Adrenal gland (tissue), 5 donors: ENCODE data around the gene NME5.

Experiments
- POLR2A ChIP-seq, 2 donors: fragments of 450-650 bp; IDR thresholded peaks; one replicate each; pipeline ENCODE4 v1.6.1; 2017; ENCODE audit warnings: antibody characterized with exemption in 2 of 2, mild to moderate bottlenecking in 2 of 2, moderate library complexity in 1 of 2
- TF ChIP-seq, protein P1 (sequence below), 6 experiments: fragments of 450-650 bp in 4 of 6; fragments of 200-600 bp in 2 of 6; sonication (generic) in 1 of 6; IDR thresholded peaks; 1 replicate in 5 of 6; 2 replicates in 1 of 6; pipeline versions ENCODE4 v1.5.1 to v1.8.0; 2016 to 2021; ENCODE audit warnings: antibody characterized with exemption in 6 of 6, mild to moderate bottlenecking in 2 of 6, moderate library complexity in 1 of 6
- donor health status: DM: no; HTN: no; CAD: no.

DNA sequence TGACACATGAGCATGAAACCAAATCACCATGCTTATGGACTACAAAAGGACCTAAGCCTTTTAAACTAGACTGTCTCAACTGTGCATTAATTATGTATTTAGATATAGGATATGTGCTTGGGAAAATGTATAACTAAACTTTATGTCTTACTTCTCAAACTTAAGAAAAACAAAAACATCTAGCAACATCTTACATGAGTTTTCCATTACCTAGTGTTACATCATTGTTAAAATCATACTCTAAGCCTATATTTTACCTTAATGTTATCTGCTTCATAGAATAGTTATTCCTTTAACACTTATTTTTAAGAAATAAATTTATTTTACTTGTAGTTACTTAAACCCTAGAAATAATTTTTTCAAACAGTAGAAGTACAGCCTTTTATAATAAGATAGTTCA lies 24.0 kb downstream of the NME5 start:
- TF ChIP-seq, protein P1, sequence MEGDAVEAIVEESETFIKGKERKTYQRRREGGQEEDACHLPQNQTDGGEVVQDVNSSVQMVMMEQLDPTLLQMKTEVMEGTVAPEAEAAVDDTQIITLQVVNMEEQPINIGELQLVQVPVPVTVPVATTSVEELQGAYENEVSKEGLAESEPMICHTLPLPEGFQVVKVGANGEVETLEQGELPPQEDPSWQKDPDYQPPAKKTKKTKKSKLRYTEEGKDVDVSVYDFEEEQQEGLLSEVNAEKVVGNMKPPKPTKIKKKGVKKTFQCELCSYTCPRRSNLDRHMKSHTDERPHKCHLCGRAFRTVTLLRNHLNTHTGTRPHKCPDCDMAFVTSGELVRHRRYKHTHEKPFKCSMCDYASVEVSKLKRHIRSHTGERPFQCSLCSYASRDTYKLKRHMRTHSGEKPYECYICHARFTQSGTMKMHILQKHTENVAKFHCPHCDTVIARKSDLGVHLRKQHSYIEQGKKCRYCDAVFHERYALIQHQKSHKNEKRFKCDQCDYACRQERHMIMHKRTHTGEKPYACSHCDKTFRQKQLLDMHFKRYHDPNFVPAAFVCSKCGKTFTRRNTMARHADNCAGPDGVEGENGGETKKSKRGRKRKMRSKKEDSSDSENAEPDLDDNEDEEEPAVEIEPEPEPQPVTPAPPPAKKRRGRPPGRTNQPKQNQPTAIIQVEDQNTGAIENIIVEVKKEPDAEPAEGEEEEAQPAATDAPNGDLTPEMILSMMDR (IDR thresholded peaks at IDR 0.05): no peak
- no peak for TF ChIP-seq POLR2A (IDR thresholded peaks at IDR 0.05)
